Measurements from ENCODE around the gene SLC31A2. TPM values are rescaled to one million over a fixed set of nuclear protein-coding genes. Genes with fewer than 3 reads are reported as not detected.
"Not testable (repeated sequence)": the region's sequence is repeated elsewhere in the genome, so short reads cannot be mapped to it uniquely, and the experiment has no call there.

The SLC31A2 gene
- total and polyA plus RNA-seq, 2 experiments from 2014 or later: 1.8 to 3.8 TPM

DNA sequence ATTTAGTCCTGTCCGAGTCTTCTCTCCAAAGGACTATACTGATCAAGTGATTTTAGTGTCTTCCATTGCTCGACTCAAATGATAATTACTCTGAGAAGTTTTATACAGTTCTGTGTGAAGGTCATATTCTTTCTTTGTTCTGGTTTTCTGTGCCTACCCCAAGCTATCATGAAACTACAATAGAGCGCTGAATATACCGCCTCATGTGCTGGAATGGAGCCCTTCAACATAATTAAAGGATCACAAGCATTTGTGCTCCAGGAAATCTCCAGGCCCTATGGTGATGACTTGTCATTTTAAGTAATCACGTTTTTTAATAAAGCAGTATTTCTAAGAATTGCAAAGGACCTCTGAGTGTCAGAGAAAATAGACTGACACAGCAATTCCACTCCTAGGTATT lies 10.9 kb upstream of the SLC31A2 start (continued):
- TF ChIP-seq, protein P1, sequence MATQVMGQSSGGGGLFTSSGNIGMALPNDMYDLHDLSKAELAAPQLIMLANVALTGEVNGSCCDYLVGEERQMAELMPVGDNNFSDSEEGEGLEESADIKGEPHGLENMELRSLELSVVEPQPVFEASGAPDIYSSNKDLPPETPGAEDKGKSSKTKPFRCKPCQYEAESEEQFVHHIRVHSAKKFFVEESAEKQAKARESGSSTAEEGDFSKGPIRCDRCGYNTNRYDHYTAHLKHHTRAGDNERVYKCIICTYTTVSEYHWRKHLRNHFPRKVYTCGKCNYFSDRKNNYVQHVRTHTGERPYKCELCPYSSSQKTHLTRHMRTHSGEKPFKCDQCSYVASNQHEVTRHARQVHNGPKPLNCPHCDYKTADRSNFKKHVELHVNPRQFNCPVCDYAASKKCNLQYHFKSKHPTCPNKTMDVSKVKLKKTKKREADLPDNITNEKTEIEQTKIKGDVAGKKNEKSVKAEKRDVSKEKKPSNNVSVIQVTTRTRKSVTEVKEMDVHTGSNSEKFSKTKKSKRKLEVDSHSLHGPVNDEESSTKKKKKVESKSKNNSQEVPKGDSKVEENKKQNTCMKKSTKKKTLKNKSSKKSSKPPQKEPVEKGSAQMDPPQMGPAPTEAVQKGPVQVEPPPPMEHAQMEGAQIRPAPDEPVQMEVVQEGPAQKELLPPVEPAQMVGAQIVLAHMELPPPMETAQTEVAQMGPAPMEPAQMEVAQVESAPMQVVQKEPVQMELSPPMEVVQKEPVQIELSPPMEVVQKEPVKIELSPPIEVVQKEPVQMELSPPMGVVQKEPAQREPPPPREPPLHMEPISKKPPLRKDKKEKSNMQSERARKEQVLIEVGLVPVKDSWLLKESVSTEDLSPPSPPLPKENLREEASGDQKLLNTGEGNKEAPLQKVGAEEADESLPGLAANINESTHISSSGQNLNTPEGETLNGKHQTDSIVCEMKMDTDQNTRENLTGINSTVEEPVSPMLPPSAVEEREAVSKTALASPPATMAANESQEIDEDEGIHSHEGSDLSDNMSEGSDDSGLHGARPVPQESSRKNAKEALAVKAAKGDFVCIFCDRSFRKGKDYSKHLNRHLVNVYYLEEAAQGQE (IDR thresholded peaks at IDR 0.05; ENCODE audit: unreplicated experiment): no peak
- TF ChIP-seq POLR2AphosphoS5 (IDR thresholded peaks at IDR 0.05; ENCODE audit: low read depth) (no peak), ZNF114 (CRISPR knock-in tag; IDR thresholded peaks at IDR 0.05) (no peak), JUNB (IDR thresholded peaks at IDR 0.05; ENCODE audit: unreplicated experiment) (no peak), NANOG (IDR thresholded peaks at IDR 0.05; ENCODE audit: borderline replicate concordance) (no peak)
- TF ChIP-seq, protein P2, sequence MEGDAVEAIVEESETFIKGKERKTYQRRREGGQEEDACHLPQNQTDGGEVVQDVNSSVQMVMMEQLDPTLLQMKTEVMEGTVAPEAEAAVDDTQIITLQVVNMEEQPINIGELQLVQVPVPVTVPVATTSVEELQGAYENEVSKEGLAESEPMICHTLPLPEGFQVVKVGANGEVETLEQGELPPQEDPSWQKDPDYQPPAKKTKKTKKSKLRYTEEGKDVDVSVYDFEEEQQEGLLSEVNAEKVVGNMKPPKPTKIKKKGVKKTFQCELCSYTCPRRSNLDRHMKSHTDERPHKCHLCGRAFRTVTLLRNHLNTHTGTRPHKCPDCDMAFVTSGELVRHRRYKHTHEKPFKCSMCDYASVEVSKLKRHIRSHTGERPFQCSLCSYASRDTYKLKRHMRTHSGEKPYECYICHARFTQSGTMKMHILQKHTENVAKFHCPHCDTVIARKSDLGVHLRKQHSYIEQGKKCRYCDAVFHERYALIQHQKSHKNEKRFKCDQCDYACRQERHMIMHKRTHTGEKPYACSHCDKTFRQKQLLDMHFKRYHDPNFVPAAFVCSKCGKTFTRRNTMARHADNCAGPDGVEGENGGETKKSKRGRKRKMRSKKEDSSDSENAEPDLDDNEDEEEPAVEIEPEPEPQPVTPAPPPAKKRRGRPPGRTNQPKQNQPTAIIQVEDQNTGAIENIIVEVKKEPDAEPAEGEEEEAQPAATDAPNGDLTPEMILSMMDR (conservative IDR thresholded peaks at IDR 0.05; ENCODE audit: low read depth in 2 of 2): no peak

DNA sequence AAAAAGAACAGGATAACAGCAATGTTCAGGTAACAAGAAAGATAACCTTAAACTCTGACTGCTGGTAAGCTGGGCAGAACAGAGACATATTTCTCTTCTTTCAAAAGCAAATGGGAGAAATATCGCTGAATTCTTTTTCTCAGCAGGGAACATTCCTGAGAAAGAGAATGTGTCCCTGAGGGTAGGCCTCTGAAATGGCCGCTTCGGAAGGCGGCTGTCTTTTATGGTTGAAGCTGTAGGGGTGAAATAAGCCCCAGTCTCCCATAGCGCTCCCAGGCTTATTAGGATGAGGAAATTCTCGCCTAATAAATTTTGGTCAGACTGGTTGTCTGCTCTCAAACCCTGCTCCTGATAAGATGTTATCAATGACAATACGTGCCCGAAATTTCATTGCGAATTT lies 9.9 kb upstream of the SLC31A2 start:
- H3K9me3 Mint-ChIP-seq: peaks cover 14% of the 10 kb centered on the region; the same call in 2 of the 3 replicates
- H3K27ac Mint-ChIP-seq; H3K36me3 Mint-ChIP-seq (ENCODE audit: low read depth); H3K4me3 ChIP-seq; H3K9me2 ChIP-seq (ENCODE audit: insufficient read depth); H3K4me1 ChIP-seq (ENCODE audit: insufficient read depth); H4K20me1 ChIP-seq (replicated peaks; ENCODE audit: insufficient read depth); H3K27me3 Mint-ChIP-seq (ENCODE audit: insufficient read depth, low read depth, poor library complexity); H2AFZ ChIP-seq; H3K36me3 ChIP-seq (ENCODE audit: insufficient read depth); ATAC-seq; H3K4me3 Mint-ChIP-seq; H3K27ac ChIP-seq (ENCODE audit: low read depth); H3K79me2 ChIP-seq (replicated peaks; ENCODE audit: insufficient read depth); H3F3A ChIP-seq (replicated peaks; ENCODE audit: low read depth); DNase-seq (ENCODE audit: low spot score); H3K4me1 Mint-ChIP-seq; H3K4me2 ChIP-seq; H3K27me3 ChIP-seq (ENCODE audit: insufficient read depth): not testable (repeated sequence)

DNA sequence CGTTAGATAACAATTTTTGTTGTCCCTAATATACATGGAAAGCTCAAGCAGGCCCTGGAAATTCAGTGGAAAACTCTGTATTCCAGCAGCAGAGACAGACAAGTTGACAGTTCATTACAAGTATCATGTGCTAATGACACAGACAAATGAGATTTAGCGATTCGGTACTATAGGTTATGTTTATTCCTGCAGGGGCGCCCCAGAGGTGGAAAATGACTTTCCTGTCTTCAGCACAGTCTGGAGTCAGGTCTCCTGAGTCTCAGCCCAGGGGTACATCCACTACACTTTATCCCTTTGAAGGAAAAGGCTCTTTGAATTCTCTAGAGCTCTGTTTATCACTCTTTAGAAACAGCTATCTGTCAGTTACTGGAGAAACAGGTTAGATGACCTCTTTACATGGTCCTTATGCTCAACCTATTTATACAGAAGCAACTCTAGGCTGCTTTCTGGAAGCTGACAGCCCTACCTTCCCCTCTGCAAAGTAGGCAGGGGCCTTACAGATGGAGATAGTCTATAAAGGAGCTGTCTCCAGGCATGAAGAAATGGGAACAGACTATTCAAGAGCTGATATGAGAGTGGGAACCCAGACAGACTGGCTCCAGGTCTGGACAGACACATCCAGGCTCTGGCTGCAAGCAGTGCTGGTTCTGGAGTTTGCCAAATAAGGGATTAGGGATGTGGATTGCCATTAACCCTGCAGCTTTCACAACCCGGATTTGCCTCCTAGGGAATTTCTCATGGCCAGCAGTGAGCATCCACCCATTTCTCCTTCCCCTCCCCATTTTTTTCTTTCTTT lies 7.2 kb upstream of the SLC31A2 start:
- Histone ChIP-seq H3K4me2 (no peak overlapping the region), H3K4me3 (no peak overlapping the region), H2AFZ (no peak overlapping the region), H4K20me1 (replicated peaks; ENCODE audit: insufficient read depth) (no peaks in the 10 kb centered on the region), H3K36me3 (ENCODE audit: insufficient read depth) (no peaks in the 10 kb centered on the region), H3K27me3 (ENCODE audit: insufficient read depth) (no peaks in the 10 kb centered on the region), H3F3A (replicated peaks; ENCODE audit: low read depth) (no peaks in the 10 kb centered on the region), H3K9me2 (ENCODE audit: insufficient read depth) (no peaks in the 10 kb centered on the region), H3K27ac (ENCODE audit: low read depth) (no peak overlapping the region), H3K79me2 (replicated peaks; ENCODE audit: insufficient read depth) (no peaks in the 10 kb centered on the region), H3K4me1 (ENCODE audit: insufficient read depth) (no peaks in the 10 kb centered on the region)
- no peak for TF ChIP-seq ETS1 (IDR thresholded peaks at IDR 0.05)
- TF ChIP-seq, protein P2 (conservative IDR thresholded peaks at IDR 0.05; ENCODE audit: low read depth in 2 of 2): 0 out of 4 replicates have a peak, but pooled peaks of 1 of the 2 experiments have one; percentile 13
- TF ChIP-seq STAT1 (IDR thresholded peaks at IDR 0.05; ENCODE audit: unreplicated experiment): no peak
- no peak overlapping the region for H3K27ac Mint-ChIP-seq
- no peak for DNase-seq (ENCODE audit: low spot score)
- H3K4me3 Mint-ChIP-seq: no peak overlapping the region
- peaks cover 14% of the 10 kb centered on the region; the same call in 2 of the 3 replicates for H3K9me3 Mint-ChIP-seq
- ATAC-seq: no peak
- no peaks in the 10 kb centered on the region for H3K36me3 Mint-ChIP-seq (ENCODE audit: low read depth)
- H3K27me3 Mint-ChIP-seq (ENCODE audit: insufficient read depth, low read depth, poor library complexity): peaks cover 6% of the 10 kb centered on the region
- H3K4me1 Mint-ChIP-seq: peaks cover 5% of the 10 kb centered on the region
